HepG2 (cell line): ENCODE results near the gene RPP25L.

Source experiments
- EP300 ChIP-seq, 3 experiments: sonication (generic) in 1 of 3; formaldehyde crosslinking in 1 of 3; IDR thresholded peaks; 2 replicates each; pipeline versions ENCODE4 v1.5.1 to v1.6.1; 2011 to 2020; ENCODE audit warnings: low read depth in 2 of 3, low read length in 2 of 3, borderline replicate concordance in 1 of 3, improper control_type of control experiment in 1 of 3, mild to moderate bottlenecking in 1 of 3, missing genetic modification reagents in 1 of 3, moderate library complexity in 1 of 3
- SNAPC2 ChIP-seq: sonication (generic); formaldehyde crosslinking; IDR thresholded peaks from 2 replicates; pipeline ENCODE4 v1.8.1; 2022; ENCODE audit warnings: mild to moderate bottlenecking, missing genetic modification reagents
- ZNF337 ChIP-seq: sonication (generic); formaldehyde crosslinking; IDR thresholded peaks from 2 replicates; pipeline ENCODE4 v1.5.1; 2020; ENCODE audit warnings: missing genetic modification reagents, low read depth, mild to moderate bottlenecking, borderline replicate concordance

- TF ChIP-seq ZNF337 (CRISPR knock-in tag) (no peak), EP300 (IDR thresholded peaks at IDR 0.05; ENCODE audit: low read depth in 2 of 2, low read length in 2 of 2) (no peak), EP300 (CRISPR knock-in tag; IDR thresholded peaks at IDR 0.05; ENCODE audit: borderline replicate concordance) (no peak), SNAPC2 (CRISPR knock-in tag) (no peak)
Measured at GRCh38 chr9:34563262-34563661, 48.6 kb downstream of the RPP25L start.
